Stomach (tissue), 4 donors: Measurements from ENCODE around the gene GPR37.

Source experiments
- CTCF ChIP-seq, 7 experiments: fragments of 450-650 bp in 4 of 7; fragments of 200-600 bp in 3 of 7; sonication (generic) in 3 of 7; IDR thresholded peaks; one replicate each; pipeline ENCODE4 v1.5.1; 2016 to 2019; ENCODE audit warnings: antibody characterized with exemption in 7 of 7, control low read depth in 2 of 7, mild to moderate bottlenecking in 1 of 7
- EP300 ChIP-seq: sonication (generic); formaldehyde crosslinking; IDR thresholded peaks from one replicate; pipeline ENCODE4 v1.6.1; 2017; ENCODE audit warnings: antibody characterized with exemption
- POLR2A ChIP-seq, 4 donors: fragments of 450-650 bp; IDR thresholded peaks; one replicate each; pipeline ENCODE4 v1.6.1; 2016; ENCODE audit warnings: antibody characterized with exemption in 4 of 4, control low read depth in 2 of 4, mild to moderate bottlenecking in 1 of 4, moderate library complexity in 1 of 4
- POLR2AphosphoS5 ChIP-seq, 3 donors: sonication (generic); formaldehyde crosslinking; IDR thresholded peaks; one replicate each; pipeline ENCODE4 v1.6.1; 2016; ENCODE audit warnings: antibody characterized with exemption in 3 of 3

GRCh38 chr7:124792696-124793095, 27.1 kb upstream of the GPR37 start:
- no peak for TF ChIP-seq CTCF (IDR thresholded peaks at IDR 0.05)
- no peak for TF ChIP-seq POLR2A (IDR thresholded peaks at IDR 0.05)
- TF ChIP-seq POLR2AphosphoS5 (IDR thresholded peaks at IDR 0.05) = no peak
- TF ChIP-seq EP300 = no peak
